Measurements from ENCODE around the gene CCDC91. TPM values are rescaled to one million over a fixed set of nuclear protein-coding genes. Genes with fewer than 3 reads are reported as not detected.

The CCDC91 gene
- total RNA-seq, 1 experiment from 2014 or later = 26.8 TPM

DNA sequence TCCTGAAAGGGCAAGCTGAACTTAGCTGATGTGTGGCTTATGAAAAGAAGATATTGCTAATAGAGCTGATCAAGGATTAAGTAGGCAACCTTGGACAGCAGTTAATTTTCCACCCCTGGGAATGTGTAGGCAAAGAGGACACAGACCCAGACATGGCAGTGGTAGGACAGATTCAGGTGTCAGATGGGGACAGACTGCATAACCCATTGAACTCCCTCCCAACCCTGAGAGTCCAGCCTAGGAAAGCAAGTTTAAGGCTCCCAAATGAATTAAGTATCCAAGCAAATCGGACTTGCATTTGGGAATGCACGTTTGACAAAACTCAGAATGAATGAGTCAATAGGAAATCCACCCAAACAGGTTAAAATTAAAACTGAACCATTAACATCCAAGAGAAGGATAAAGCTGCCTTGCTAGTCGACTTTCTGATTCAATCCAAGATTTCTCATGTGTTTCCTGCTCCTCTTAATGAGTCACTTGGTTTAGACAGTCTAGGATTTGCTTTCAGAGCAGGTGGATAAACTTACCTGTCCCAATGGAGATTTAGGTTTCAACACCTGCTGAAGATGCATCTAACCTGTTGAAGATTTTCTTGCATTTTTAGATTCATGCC lies 385.4 kb downstream of the CCDC91 start:
- no TSS peak for BruUV-seq (replicated peaks)
- Histone ChIP-seq H3K4me1 (ENCODE audit: insufficient read depth, low read length, poor library complexity, severe bottlenecking) (no peaks in the 10 kb centered on the region), H3K9me3 (ENCODE audit: low read depth, low read length, poor library complexity, severe bottlenecking) (no peaks in the 10 kb centered on the region), H3K4me3 (ENCODE audit: low read depth, low read length, poor library complexity, severe bottlenecking) (no peak overlapping the region), H3K27me3 (replicated peaks; ENCODE audit: insufficient read depth, low read depth, low read length, poor library complexity) (no peaks in the 10 kb centered on the region), H3K36me3 (ENCODE audit: insufficient read depth, low read length, poor library complexity, severe bottlenecking) (no peaks in the 10 kb centered on the region), H3K27ac (ENCODE audit: low read depth, low read length, poor library complexity, severe bottlenecking) (no peak overlapping the region)
- no peak for DNase-seq (ENCODE audit: low spot score)
- TF ChIP-seq EZH2 (IDR thresholded peaks at IDR 0.05; ENCODE audit: borderline replicate concordance, low read depth, low read length, poor library complexity, severe bottlenecking) = no peak
- TF ChIP-seq, protein P1, sequence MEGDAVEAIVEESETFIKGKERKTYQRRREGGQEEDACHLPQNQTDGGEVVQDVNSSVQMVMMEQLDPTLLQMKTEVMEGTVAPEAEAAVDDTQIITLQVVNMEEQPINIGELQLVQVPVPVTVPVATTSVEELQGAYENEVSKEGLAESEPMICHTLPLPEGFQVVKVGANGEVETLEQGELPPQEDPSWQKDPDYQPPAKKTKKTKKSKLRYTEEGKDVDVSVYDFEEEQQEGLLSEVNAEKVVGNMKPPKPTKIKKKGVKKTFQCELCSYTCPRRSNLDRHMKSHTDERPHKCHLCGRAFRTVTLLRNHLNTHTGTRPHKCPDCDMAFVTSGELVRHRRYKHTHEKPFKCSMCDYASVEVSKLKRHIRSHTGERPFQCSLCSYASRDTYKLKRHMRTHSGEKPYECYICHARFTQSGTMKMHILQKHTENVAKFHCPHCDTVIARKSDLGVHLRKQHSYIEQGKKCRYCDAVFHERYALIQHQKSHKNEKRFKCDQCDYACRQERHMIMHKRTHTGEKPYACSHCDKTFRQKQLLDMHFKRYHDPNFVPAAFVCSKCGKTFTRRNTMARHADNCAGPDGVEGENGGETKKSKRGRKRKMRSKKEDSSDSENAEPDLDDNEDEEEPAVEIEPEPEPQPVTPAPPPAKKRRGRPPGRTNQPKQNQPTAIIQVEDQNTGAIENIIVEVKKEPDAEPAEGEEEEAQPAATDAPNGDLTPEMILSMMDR (conservative IDR thresholded peaks at IDR 0.05; ENCODE audit: low read depth, low read length) = no peak
- CTCF ChIA-PET = no interaction called here
- POLR2A ChIA-PET (ENCODE audit: low non-redundant PET) = no interaction called here
- intact Hi-C loops (cut with micrococcal nuclease; ENCODE audit: unreplicated experiment) = no loop called here

DNA sequence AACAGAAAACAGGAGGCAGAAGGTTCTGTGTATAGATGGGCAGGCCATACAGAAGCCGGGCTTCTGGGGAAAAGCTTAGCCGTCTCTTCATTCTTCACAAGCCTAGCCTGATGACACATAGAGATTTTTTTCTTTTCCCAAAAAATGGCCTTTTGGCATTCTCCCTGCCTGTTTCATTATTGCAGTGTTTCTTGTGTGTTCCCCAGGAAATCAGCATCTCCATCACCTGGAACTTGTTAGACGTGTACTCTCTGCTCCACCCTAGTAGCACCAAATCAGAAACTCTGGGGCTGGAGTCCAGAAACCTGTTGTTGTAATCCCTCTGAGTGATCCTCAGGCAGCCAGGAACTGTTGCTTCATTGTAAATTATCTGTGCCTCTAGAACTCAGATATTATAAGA lies 388.1 kb downstream of the CCDC91 start:
- DNase-seq (ENCODE audit: low spot score) = no peak
- Histone ChIP-seq H3K4me3 (ENCODE audit: low read depth, low read length, poor library complexity, severe bottlenecking) (no peak overlapping the region), H3K9me3 (ENCODE audit: low read depth, low read length, poor library complexity, severe bottlenecking) (no peaks in the 10 kb centered on the region), H3K27me3 (replicated peaks; ENCODE audit: insufficient read depth, low read depth, low read length, poor library complexity) (no peaks in the 10 kb centered on the region), H3K4me1 (ENCODE audit: insufficient read depth, low read length, poor library complexity, severe bottlenecking) (no peaks in the 10 kb centered on the region), H3K36me3 (ENCODE audit: insufficient read depth, low read length, poor library complexity, severe bottlenecking) (no peaks in the 10 kb centered on the region), H3K27ac (ENCODE audit: low read depth, low read length, poor library complexity, severe bottlenecking) (no peak overlapping the region)
- CTCF ChIA-PET = no interaction called here
- no TSS peak for BruUV-seq (replicated peaks)
- intact Hi-C loops (cut with micrococcal nuclease; ENCODE audit: unreplicated experiment) = no loop called here
- TF ChIP-seq EZH2 (IDR thresholded peaks at IDR 0.05; ENCODE audit: borderline replicate concordance, low read depth, low read length, poor library complexity, severe bottlenecking) = no peak
- TF ChIP-seq, protein P1 (conservative IDR thresholded peaks at IDR 0.05; ENCODE audit: low read depth, low read length) = no peak
- POLR2A ChIA-PET (ENCODE audit: low non-redundant PET) = no interaction called here

DNA sequence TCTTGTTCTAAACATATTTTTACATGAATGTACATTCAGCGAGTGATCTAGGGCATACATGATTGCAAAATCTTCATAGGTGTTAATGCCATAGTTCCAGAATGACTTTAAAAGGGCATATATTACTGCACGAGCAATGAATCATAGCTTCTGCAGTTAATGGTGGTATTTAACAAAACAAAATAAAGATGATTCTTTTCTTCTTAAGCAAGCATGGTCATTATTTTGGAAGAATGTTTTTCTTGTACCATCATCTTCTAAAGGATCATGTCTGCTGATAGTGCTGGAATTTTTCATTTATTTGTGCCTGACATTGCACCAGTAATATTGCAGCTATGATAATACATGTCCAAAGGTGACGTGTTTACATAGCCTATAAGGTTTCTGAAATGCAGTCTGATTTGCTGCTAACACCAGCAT lies 388.6 kb downstream of the CCDC91 start:
- Histone ChIP-seq H3K36me3 (ENCODE audit: insufficient read depth, low read length, poor library complexity, severe bottlenecking) (no peaks in the 10 kb centered on the region), H3K4me1 (ENCODE audit: insufficient read depth, low read length, poor library complexity, severe bottlenecking) (no peaks in the 10 kb centered on the region), H3K9me3 (ENCODE audit: low read depth, low read length, poor library complexity, severe bottlenecking) (no peaks in the 10 kb centered on the region), H3K27ac (ENCODE audit: low read depth, low read length, poor library complexity, severe bottlenecking) (no peak overlapping the region), H3K27me3 (replicated peaks; ENCODE audit: insufficient read depth, low read depth, low read length, poor library complexity) (no peaks in the 10 kb centered on the region), H3K4me3 (ENCODE audit: low read depth, low read length, poor library complexity, severe bottlenecking) (no peak overlapping the region)
- no TSS peak for BruUV-seq (replicated peaks)
- ChIA-PET POLR2A (ENCODE audit: low non-redundant PET) (no interaction called here), CTCF (no interaction called here)
- intact Hi-C loops (cut with micrococcal nuclease; ENCODE audit: unreplicated experiment) = no loop called here
- TF ChIP-seq, protein P1 (conservative IDR thresholded peaks at IDR 0.05; ENCODE audit: low read depth, low read length) = no peak
- TF ChIP-seq EZH2 (IDR thresholded peaks at IDR 0.05; ENCODE audit: borderline replicate concordance, low read depth, low read length, poor library complexity, severe bottlenecking) = no peak
- no peak for DNase-seq (ENCODE audit: low spot score)

Measured in A673 (cell line).